Measurements from ENCODE around the gene RAB7B. TPM values are rescaled to one million over a fixed set of nuclear protein-coding genes. Genes with fewer than 3 reads are reported as not detected.
"Not testable (repeated sequence)": the region's sequence is repeated elsewhere in the genome, so short reads cannot be mapped to it uniquely, and the experiment has no call there.

The RAB7B gene
- total and polyA plus RNA-seq, 12 donors, result 0.17 to 3.5 (median 0.82) TPM

- Histone ChIP-seq H3K27ac (peak overlapping the region in 1 of 5 donors; percentile 29), H3K36me3 (replicated peaks in 1 of 2) (no peaks in the 10 kb centered on the region), H3K4me1 (replicated peaks in 1 of 2) (peaks cover 0 to 14% of the 10 kb centered on the region in 2 donors), H3K9me3 (replicated peaks in 1 of 3) (no peaks in the 10 kb centered on the region), H3K27me3 (no peaks in the 10 kb centered on the region), H3K4me3 (no peak overlapping the region)
- 78 to 82% (median 79%) methylated on average over 8 of the region's 8 CpGs for WGBS, 4 donors
- DNase-seq, result peak in 3 of 7 donors; percentile 10 to 43 (median 16)
- TF ChIP-seq CTCF (IDR thresholded peaks at IDR 0.05) (no peak), POLR2A (IDR thresholded peaks at IDR 0.05) (no peak)
- intact Hi-C loops (cut with DNase I), result no loop called here
Observed at GRCh38 chr1:206000641-206001339, 2.4 kb downstream of the RAB7B start.

GRCh38 chr1:205998457-205999241 lies 4.5 kb downstream of the RAB7B start:
- no peak overlapping the region for H3K27ac ChIP-seq
- H3K36me3 ChIP-seq (replicated peaks in 1 of 2), result no peaks in the 10 kb centered on the region
- H3K4me3 ChIP-seq, result no peak overlapping the region
- intact Hi-C loops (cut with DNase I), result no loop called here
- no peaks in the 10 kb centered on the region for H3K9me3 ChIP-seq (replicated peaks in 1 of 3)
- peaks cover 0 to 14% of the 10 kb centered on the region in 2 donors for H3K4me1 ChIP-seq (replicated peaks in 1 of 2)
- TF ChIP-seq POLR2A (IDR thresholded peaks at IDR 0.05) (no peak), CTCF (IDR thresholded peaks at IDR 0.05) (no peak)
- 79 to 88% (median 85%) methylated on average over 13 of the region's 13 CpGs for WGBS, 4 donors
- no peaks in the 10 kb centered on the region for H3K27me3 ChIP-seq
- DNase-seq, result peak in 2 of 7 donors; percentile 13 to 27

- intact Hi-C loops (cut with DNase I); H3K27me3 ChIP-seq; H3K4me3 ChIP-seq; H3K9me3 ChIP-seq (replicated peaks in 1 of 3); H3K27ac ChIP-seq; H3K4me1 ChIP-seq (replicated peaks in 1 of 2); H3K36me3 ChIP-seq (replicated peaks in 1 of 2); DNase-seq: not testable (repeated sequence)
- 85 to 100% (median 91%) methylated on average over 1 of the region's 1 CpG for WGBS, 4 donors
Observed at GRCh38 chr1:205996641-205997040, 6.6 kb downstream of the RAB7B start.

- peak in 1 of 7 donors; percentile 51 for DNase-seq
- Histone ChIP-seq H3K4me1 (replicated peaks in 1 of 2) (no peaks in the 10 kb centered on the region), H3K27me3 (no peaks in the 10 kb centered on the region), H3K36me3 (replicated peaks in 1 of 2) (no peaks in the 10 kb centered on the region), H3K9me3 (replicated peaks in 1 of 3) (no peaks in the 10 kb centered on the region), H3K27ac (no peak overlapping the region), H3K4me3 (no peak overlapping the region)
- WGBS, 4 donors, result 67 to 72% (median 70%) methylated on average over 4 of the region's 4 CpGs
- intact Hi-C loops (cut with DNase I), result no loop called here
- TF ChIP-seq CTCF (IDR thresholded peaks at IDR 0.05) (no peak), POLR2A (IDR thresholded peaks at IDR 0.05) (no peak)
Observed at GRCh38 chr1:205994346-205994745, 8.8 kb downstream of the RAB7B start.
